ENCODE results near the gene PPP1R16B. TPM values are rescaled to one million over a fixed set of nuclear protein-coding genes. Genes with fewer than 3 reads are reported as not detected.

PPP1R16B gene
- polyA plus RNA-seq, 1 donor from 2014 or later = 1.9 TPM

- Histone ChIP-seq H3K79me2 (replicated peaks; ENCODE audit: insufficient read depth, low read length) (peaks cover 38% of the 10 kb centered on the region), H3K9ac (ENCODE audit: low read length) (no peak overlapping the region), H3K4me2 (ENCODE audit: low read length) (no peak overlapping the region), H4K20me1 (ENCODE audit: insufficient read depth) (no peaks in the 10 kb centered on the region), H3K9me3 (ENCODE audit: low read length) (no peaks in the 10 kb centered on the region), H3K9me2 (ENCODE audit: insufficient read depth, low read length) (no peaks in the 10 kb centered on the region), H3K27me3 (ENCODE audit: insufficient read depth, low read depth, low read length) (no peaks in the 10 kb centered on the region), H3K36me3 (ENCODE audit: insufficient read depth, low read length) (no peaks in the 10 kb centered on the region), H2AFZ (ENCODE audit: low read depth, low read length) (no peak overlapping the region), H3K4me3 (ENCODE audit: low read length) (no peak overlapping the region), H3K27ac (ENCODE audit: low read length) (no peak overlapping the region), H3F3A (ENCODE audit: insufficient read depth, low read length, poor library complexity, severe bottlenecking) (no peaks in the 10 kb centered on the region)
- TF ChIP-seq MXI1 (conservative IDR thresholded peaks at IDR 0.05; ENCODE audit: poor library complexity, severe bottlenecking) = no peak
- no peak for TF ChIP-seq EP300 (conservative IDR thresholded peaks at IDR 0.05; ENCODE audit: poor library complexity, severe bottlenecking)
- no peak for TF ChIP-seq RAD21 (conservative IDR thresholded peaks at IDR 0.05)
- no peak for TF ChIP-seq POLR2AphosphoS5 (IDR thresholded peaks at IDR 0.05)
- TF ChIP-seq SMC3 (conservative IDR thresholded peaks at IDR 0.05; ENCODE audit: poor library complexity) = no peak
- TF ChIP-seq TAF1 (IDR thresholded peaks at IDR 0.05; ENCODE audit: low read depth) = no peak
- TF ChIP-seq EZH2 (IDR thresholded peaks at IDR 0.05; ENCODE audit: borderline replicate concordance, insufficient read depth, low read length, poor library complexity, severe bottlenecking) = no peak
Observed at GRCh38 chr20:38931984-38932383, 126.5 kb downstream of the PPP1R16B start.

- Histone ChIP-seq H3K4me3 (ENCODE audit: low read length) (no peak overlapping the region), H3K27ac (ENCODE audit: low read length) (no peak overlapping the region), H3K9me2 (ENCODE audit: insufficient read depth, low read length) (no peaks in the 10 kb centered on the region), H2AFZ (ENCODE audit: low read depth, low read length) (no peak overlapping the region), H3K27me3 (ENCODE audit: insufficient read depth, low read depth, low read length) (no peaks in the 10 kb centered on the region), H4K20me1 (ENCODE audit: insufficient read depth) (no peaks in the 10 kb centered on the region), H3K4me2 (ENCODE audit: low read length) (no peak overlapping the region), H3K9me3 (ENCODE audit: low read length) (no peaks in the 10 kb centered on the region), H3K9ac (ENCODE audit: low read length) (no peak overlapping the region), H3K79me2 (replicated peaks; ENCODE audit: insufficient read depth, low read length) (peaks cover 37% of the 10 kb centered on the region), H3F3A (ENCODE audit: insufficient read depth, low read length, poor library complexity, severe bottlenecking) (no peaks in the 10 kb centered on the region), H3K36me3 (ENCODE audit: insufficient read depth, low read length) (no peaks in the 10 kb centered on the region)
- TF ChIP-seq RAD21 (conservative IDR thresholded peaks at IDR 0.05) (no peak), SMC3 (conservative IDR thresholded peaks at IDR 0.05; ENCODE audit: poor library complexity) (no peak), TAF1 (IDR thresholded peaks at IDR 0.05; ENCODE audit: low read depth) (no peak), POLR2AphosphoS5 (IDR thresholded peaks at IDR 0.05) (no peak), MXI1 (conservative IDR thresholded peaks at IDR 0.05; ENCODE audit: poor library complexity, severe bottlenecking) (no peak), EP300 (conservative IDR thresholded peaks at IDR 0.05; ENCODE audit: poor library complexity, severe bottlenecking) (no peak), EZH2 (IDR thresholded peaks at IDR 0.05; ENCODE audit: borderline replicate concordance, insufficient read depth, low read length, poor library complexity, severe bottlenecking) (no peak)
- TF ChIP-seq, protein P1, sequence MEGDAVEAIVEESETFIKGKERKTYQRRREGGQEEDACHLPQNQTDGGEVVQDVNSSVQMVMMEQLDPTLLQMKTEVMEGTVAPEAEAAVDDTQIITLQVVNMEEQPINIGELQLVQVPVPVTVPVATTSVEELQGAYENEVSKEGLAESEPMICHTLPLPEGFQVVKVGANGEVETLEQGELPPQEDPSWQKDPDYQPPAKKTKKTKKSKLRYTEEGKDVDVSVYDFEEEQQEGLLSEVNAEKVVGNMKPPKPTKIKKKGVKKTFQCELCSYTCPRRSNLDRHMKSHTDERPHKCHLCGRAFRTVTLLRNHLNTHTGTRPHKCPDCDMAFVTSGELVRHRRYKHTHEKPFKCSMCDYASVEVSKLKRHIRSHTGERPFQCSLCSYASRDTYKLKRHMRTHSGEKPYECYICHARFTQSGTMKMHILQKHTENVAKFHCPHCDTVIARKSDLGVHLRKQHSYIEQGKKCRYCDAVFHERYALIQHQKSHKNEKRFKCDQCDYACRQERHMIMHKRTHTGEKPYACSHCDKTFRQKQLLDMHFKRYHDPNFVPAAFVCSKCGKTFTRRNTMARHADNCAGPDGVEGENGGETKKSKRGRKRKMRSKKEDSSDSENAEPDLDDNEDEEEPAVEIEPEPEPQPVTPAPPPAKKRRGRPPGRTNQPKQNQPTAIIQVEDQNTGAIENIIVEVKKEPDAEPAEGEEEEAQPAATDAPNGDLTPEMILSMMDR (IDR thresholded peaks at IDR 0.05; ENCODE audit: poor library complexity, severe bottlenecking) = no peak
- TF ChIP-seq, protein P2, sequence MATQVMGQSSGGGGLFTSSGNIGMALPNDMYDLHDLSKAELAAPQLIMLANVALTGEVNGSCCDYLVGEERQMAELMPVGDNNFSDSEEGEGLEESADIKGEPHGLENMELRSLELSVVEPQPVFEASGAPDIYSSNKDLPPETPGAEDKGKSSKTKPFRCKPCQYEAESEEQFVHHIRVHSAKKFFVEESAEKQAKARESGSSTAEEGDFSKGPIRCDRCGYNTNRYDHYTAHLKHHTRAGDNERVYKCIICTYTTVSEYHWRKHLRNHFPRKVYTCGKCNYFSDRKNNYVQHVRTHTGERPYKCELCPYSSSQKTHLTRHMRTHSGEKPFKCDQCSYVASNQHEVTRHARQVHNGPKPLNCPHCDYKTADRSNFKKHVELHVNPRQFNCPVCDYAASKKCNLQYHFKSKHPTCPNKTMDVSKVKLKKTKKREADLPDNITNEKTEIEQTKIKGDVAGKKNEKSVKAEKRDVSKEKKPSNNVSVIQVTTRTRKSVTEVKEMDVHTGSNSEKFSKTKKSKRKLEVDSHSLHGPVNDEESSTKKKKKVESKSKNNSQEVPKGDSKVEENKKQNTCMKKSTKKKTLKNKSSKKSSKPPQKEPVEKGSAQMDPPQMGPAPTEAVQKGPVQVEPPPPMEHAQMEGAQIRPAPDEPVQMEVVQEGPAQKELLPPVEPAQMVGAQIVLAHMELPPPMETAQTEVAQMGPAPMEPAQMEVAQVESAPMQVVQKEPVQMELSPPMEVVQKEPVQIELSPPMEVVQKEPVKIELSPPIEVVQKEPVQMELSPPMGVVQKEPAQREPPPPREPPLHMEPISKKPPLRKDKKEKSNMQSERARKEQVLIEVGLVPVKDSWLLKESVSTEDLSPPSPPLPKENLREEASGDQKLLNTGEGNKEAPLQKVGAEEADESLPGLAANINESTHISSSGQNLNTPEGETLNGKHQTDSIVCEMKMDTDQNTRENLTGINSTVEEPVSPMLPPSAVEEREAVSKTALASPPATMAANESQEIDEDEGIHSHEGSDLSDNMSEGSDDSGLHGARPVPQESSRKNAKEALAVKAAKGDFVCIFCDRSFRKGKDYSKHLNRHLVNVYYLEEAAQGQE (IDR thresholded peaks at IDR 0.05; ENCODE audit: borderline replicate concordance) = no peak
Observed at GRCh38 chr20:38932457-38933120, 127.1 kb downstream of the PPP1R16B start.
